ENCODE results near the gene SRI.

- TF ChIP-seq CTCF (IDR thresholded peaks at IDR 0.05; ENCODE audit: low read depth, low read length, missing input control) (no peak), FOXA1 (IDR thresholded peaks at IDR 0.05) (no peak), GABPA (IDR thresholded peaks at IDR 0.05 in 1 of 2, conservative IDR thresholded peaks at IDR 0.05 in 1 of 2) (no peak), RAD21 (IDR thresholded peaks at IDR 0.05) (no peak), REST (IDR thresholded peaks at IDR 0.05) (no peak), NR2F2 (IDR thresholded peaks at IDR 0.05) (no peak), YY1 (IDR thresholded peaks at IDR 0.05) (no peak), MAX (IDR thresholded peaks at IDR 0.05) (no peak), RXRA (IDR thresholded peaks at IDR 0.05) (no peak), TAF1 (conservative IDR thresholded peaks at IDR 0.05) (no peak), SP1 (IDR thresholded peaks at IDR 0.05) (no peak), ZBTB33 (IDR thresholded peaks at IDR 0.05) (no peak)
Measured at GRCh38 chr7:88176190-88176589, 43.6 kb downstream of the SRI start.
